NCI-H1694 (cell line): ENCODE measurements around the gene ABCC1.
"Not testable (repeated sequence)": the region's sequence is repeated elsewhere in the genome, so short reads cannot be mapped to it uniquely, and the experiment has no call there.

Source experiments
- DNase-seq: peaks from one replicate; lab custom pipeline; 2025; lab: John Stamatoyannopoulos, UW

Gene ABCC1

GRCh38 chr16:16190546-16190945 is 241.1 kb downstream of the ABCC1 start:
- DNase-seq: no peak

- not testable (repeated sequence) for DNase-seq
These were observed 241.6 kb downstream of the ABCC1 start for GRCh38 chr16:16190966-16191365.

- no peak for DNase-seq
These were observed 242.2 kb downstream of the ABCC1 start for GRCh38 chr16:16191493-16192167.
